ENCODE results near the gene TFF2. TPM values are rescaled to one million over a fixed set of nuclear protein-coding genes. Genes with fewer than 3 reads are reported as not detected.

Gene TFF2
- total RNA-seq, 1 experiment from 2014 or later, result 1.1 TPM

DNA sequence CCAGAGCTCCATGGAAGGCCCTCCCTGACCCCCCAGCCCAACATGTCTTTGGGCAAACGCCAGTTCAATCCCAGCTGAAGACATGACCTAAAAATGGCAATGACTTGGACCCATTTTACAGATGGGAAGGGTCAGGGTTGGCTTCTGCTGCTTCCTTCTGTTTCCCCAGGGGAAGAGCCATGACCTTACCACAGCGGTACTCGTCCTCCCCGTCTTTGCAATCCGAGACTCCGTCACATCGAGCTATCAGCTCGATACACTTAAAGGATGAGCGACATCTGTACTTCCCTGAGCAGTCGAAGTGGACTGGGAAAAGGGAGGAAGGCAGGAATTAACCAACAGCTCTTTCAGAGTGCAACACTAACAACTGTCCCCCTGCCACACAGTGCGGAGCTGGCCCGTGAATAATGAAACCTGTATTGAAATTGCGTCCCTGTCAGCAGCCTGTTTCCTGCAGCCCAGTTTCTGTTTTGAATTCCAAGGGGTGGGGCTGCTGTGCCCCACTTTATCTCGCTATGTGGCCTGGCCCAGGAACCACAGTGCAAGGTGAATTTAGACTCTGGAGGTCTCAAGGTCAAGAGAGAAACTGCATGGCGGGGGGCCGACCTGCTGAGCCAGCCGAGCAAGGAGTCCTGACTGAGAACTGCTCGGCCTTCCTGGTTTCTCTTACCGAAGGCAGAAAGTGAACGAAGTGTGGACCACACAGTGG, 38.1 kb upstream of the TFF2 start:
- DNase-seq (ENCODE audit: low read depth, low spot score) (no peak), ATAC-seq (no peak)
- no peaks in the 10 kb centered on the region for H3K27me3 ChIP-seq (ENCODE audit: control insufficient read depth, insufficient read depth, low read length)
- in situ Hi-C loops (cut with HindIII; ENCODE audit: low pct_unique_long_range_greater_than_20kb, low sequenced_read_pairs), result no loop called here
- no peaks in the 10 kb centered on the region for H3K9me3 ChIP-seq (ENCODE audit: control insufficient read depth, insufficient read depth, low read depth, low read length)
- no peaks in the 10 kb centered on the region for H3K36me3 ChIP-seq (ENCODE audit: control insufficient read depth, insufficient read depth, low read length)
- H3K4me1 ChIP-seq (ENCODE audit: control insufficient read depth, insufficient read depth, low read length), result no peaks in the 10 kb centered on the region
- no TSS peak for BruUV-seq (replicated peaks)
- H3K4me3 ChIP-seq (ENCODE audit: low read depth in 2 of 2, low read length in 2 of 2), result no peak overlapping the region
- no peak for TF ChIP-seq TCF7L2 (IDR thresholded peaks at IDR 0.05; ENCODE audit: low read depth, low read length)
- TF ChIP-seq POLR2AphosphoS5 (IDR thresholded peaks at IDR 0.05; ENCODE audit: low read depth, low read length), result no peak
- TF ChIP-seq SIN3A (IDR thresholded peaks at IDR 0.05; ENCODE audit: borderline replicate concordance, insufficient read depth, low read depth, low read length), result no peak
- TF ChIP-seq, protein P1, sequence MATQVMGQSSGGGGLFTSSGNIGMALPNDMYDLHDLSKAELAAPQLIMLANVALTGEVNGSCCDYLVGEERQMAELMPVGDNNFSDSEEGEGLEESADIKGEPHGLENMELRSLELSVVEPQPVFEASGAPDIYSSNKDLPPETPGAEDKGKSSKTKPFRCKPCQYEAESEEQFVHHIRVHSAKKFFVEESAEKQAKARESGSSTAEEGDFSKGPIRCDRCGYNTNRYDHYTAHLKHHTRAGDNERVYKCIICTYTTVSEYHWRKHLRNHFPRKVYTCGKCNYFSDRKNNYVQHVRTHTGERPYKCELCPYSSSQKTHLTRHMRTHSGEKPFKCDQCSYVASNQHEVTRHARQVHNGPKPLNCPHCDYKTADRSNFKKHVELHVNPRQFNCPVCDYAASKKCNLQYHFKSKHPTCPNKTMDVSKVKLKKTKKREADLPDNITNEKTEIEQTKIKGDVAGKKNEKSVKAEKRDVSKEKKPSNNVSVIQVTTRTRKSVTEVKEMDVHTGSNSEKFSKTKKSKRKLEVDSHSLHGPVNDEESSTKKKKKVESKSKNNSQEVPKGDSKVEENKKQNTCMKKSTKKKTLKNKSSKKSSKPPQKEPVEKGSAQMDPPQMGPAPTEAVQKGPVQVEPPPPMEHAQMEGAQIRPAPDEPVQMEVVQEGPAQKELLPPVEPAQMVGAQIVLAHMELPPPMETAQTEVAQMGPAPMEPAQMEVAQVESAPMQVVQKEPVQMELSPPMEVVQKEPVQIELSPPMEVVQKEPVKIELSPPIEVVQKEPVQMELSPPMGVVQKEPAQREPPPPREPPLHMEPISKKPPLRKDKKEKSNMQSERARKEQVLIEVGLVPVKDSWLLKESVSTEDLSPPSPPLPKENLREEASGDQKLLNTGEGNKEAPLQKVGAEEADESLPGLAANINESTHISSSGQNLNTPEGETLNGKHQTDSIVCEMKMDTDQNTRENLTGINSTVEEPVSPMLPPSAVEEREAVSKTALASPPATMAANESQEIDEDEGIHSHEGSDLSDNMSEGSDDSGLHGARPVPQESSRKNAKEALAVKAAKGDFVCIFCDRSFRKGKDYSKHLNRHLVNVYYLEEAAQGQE (IDR thresholded peaks at IDR 0.05; ENCODE audit: insufficient read depth in 1 of 2, low read depth in 2 of 2, low read length in 1 of 2), result no peak
- TF ChIP-seq, protein P2, sequence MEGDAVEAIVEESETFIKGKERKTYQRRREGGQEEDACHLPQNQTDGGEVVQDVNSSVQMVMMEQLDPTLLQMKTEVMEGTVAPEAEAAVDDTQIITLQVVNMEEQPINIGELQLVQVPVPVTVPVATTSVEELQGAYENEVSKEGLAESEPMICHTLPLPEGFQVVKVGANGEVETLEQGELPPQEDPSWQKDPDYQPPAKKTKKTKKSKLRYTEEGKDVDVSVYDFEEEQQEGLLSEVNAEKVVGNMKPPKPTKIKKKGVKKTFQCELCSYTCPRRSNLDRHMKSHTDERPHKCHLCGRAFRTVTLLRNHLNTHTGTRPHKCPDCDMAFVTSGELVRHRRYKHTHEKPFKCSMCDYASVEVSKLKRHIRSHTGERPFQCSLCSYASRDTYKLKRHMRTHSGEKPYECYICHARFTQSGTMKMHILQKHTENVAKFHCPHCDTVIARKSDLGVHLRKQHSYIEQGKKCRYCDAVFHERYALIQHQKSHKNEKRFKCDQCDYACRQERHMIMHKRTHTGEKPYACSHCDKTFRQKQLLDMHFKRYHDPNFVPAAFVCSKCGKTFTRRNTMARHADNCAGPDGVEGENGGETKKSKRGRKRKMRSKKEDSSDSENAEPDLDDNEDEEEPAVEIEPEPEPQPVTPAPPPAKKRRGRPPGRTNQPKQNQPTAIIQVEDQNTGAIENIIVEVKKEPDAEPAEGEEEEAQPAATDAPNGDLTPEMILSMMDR (IDR thresholded peaks at IDR 0.05), result no peak
- ChIA-PET CTCF (no interaction called here), POLR2A (no interaction called here)
- intact Hi-C loops (cut with micrococcal nuclease; ENCODE audit: unreplicated experiment), result loop anchor here (10.0 kb wide), 1 partner anchor 244 kb away; no protein-coding TSS in a partner anchor
- H3K27ac ChIP-seq (ENCODE audit: low read length), result no peak overlapping the region

DNA sequence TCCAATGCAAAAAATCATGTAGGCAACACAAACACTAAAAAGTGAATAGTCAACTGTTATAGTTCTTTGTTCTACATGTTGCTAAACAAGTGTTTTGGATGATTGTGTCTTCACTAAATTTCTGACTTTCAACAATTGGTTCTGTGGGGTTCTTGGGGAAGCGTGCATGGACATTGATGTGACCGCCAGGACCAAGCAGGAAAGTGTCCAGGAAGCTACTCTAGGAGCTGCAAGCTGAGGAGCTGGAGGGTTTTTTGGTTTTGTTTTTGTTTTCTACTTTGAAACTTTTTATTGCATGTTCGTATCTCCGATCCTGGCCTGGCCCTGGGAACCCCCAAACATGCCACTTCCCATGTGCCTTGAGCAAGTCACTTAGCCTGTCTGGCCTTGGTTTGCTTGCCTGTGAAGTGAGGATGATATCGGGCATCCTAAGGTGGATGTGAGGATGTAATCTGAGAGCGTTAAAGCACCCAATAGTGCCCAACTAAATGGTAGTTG, 37.1 kb upstream of the TFF2 start:
- ChIA-PET CTCF (no interaction called here), POLR2A (no interaction called here)
- Histone ChIP-seq H3K9me3 (ENCODE audit: control insufficient read depth, insufficient read depth, low read depth, low read length) (no peaks in the 10 kb centered on the region), H3K4me1 (ENCODE audit: control insufficient read depth, insufficient read depth, low read length) (no peaks in the 10 kb centered on the region), H3K36me3 (ENCODE audit: control insufficient read depth, insufficient read depth, low read length) (no peaks in the 10 kb centered on the region), H3K27ac (ENCODE audit: low read length) (no peak overlapping the region), H3K27me3 (ENCODE audit: control insufficient read depth, insufficient read depth, low read length) (no peaks in the 10 kb centered on the region), H3K4me3 (ENCODE audit: low read depth in 2 of 2, low read length in 2 of 2) (no peak overlapping the region)
- intact Hi-C loops (cut with micrococcal nuclease; ENCODE audit: unreplicated experiment), result loop anchor here (10.0 kb wide), 1 partner anchor 243 kb away; no protein-coding TSS in a partner anchor
- BruUV-seq (replicated peaks), result no TSS peak
- DNase-seq (ENCODE audit: low read depth, low spot score), result no peak
- TF ChIP-seq SIN3A (IDR thresholded peaks at IDR 0.05; ENCODE audit: borderline replicate concordance, insufficient read depth, low read depth, low read length) (no peak), POLR2AphosphoS5 (IDR thresholded peaks at IDR 0.05; ENCODE audit: low read depth, low read length) (no peak), TCF7L2 (IDR thresholded peaks at IDR 0.05; ENCODE audit: low read depth, low read length) (no peak)
- TF ChIP-seq, protein P2 (IDR thresholded peaks at IDR 0.05), result no peak
- TF ChIP-seq, protein P1 (IDR thresholded peaks at IDR 0.05; ENCODE audit: insufficient read depth in 1 of 2, low read depth in 2 of 2, low read length in 1 of 2), result no peak
- no peak for ATAC-seq
- in situ Hi-C loops (cut with HindIII; ENCODE audit: low pct_unique_long_range_greater_than_20kb, low sequenced_read_pairs), result no loop called here

All from Panc1 (cell line).